CD4-positive, alpha-beta T cell (primary cell): ENCODE results near the gene CCDC200. TPM values are rescaled to one million over a fixed set of nuclear protein-coding genes. Genes with fewer than 3 reads are reported as not detected.

Experiments
- ATAC-seq: fragments of 200-7000 bp; cut with Tn5 transposase; one replicate; pipeline ENCODE4 v1.10.0; 2022; ENCODE audit warnings: mild to moderate bottlenecking; ENCODE audit not compliant: poor library complexity
- CTCF ChIA-PET: fragments of 350-600 bp; sonication (Branson Sonifier 250); formaldehyde crosslinking; loops from one replicate; lab custom pipeline; 2021; ENCODE audit warnings: antibody characterized with exemption, inconsistent platforms; lab: Charles Lee
- POLR2A ChIA-PET: fragments of 350-600 bp; sonication (Branson Sonifier 250); formaldehyde crosslinking; loops from one replicate; lab custom pipeline; 2021; ENCODE audit warnings: antibody characterized with exemption, inconsistent platforms; lab: Charles Lee
- DNase-seq, 14 experiments: peaks; one replicate each; pipeline ENCODE4 v3.0.0-alpha.2; 2013 to 2020; ENCODE audit warnings: mixed read lengths in 2 of 14
- H3K27ac ChIP-seq, 2 donors: one replicate each; pipeline versions ENCODE4 v1.5.1 to v1.7.0; 2013; ENCODE audit warnings: low read length in 2 of 2, low read depth in 1 of 2, mild to moderate bottlenecking in 1 of 2
- H3K27me3 ChIP-seq, 2 experiments: 1 replicate in 1 of 2; 2 replicates in 1 of 2; pipeline versions ENCODE4 v1.6.1 to v1.7.0; 2013; ENCODE audit warnings: low read length in 2 of 2, control low read depth in 1 of 2, mild to moderate bottlenecking in 1 of 2, moderate library complexity in 1 of 2; ENCODE audit not compliant: insufficient read depth in 2 of 2, control insufficient read depth in 1 of 2
- H3K36me3 ChIP-seq: one replicate; pipeline ENCODE4 v1.6.1; 2013; ENCODE audit warnings: low read length, control low read depth; ENCODE audit not compliant: insufficient read depth
- H3K4me1 ChIP-seq: one replicate; pipeline ENCODE4 v1.6.1; 2013; ENCODE audit warnings: low read length, control low read depth; ENCODE audit not compliant: insufficient read depth
- H3K4me3 ChIP-seq: one replicate; pipeline ENCODE4 v1.5.1; 2013; ENCODE audit warnings: mild to moderate bottlenecking, low read length, moderate library complexity
- H3K9me3 ChIP-seq, 2 experiments: 1 replicate in 1 of 2; 2 replicates in 1 of 2; pipeline versions ENCODE4 v1.6.1 to v1.7.0; 2013; ENCODE audit warnings: low read length in 2 of 2, mild to moderate bottlenecking in 2 of 2, control low read depth in 1 of 2, moderate library complexity in 1 of 2; ENCODE audit not compliant: control insufficient read depth in 1 of 2, insufficient read depth in 1 of 2
- H3K27ac Mint-ChIP-seq: one replicate; pipeline ENCODE4 v1.8.0; 2020; ENCODE audit warnings: mixed read lengths
- H3K27me3 Mint-ChIP-seq: one replicate; pipeline ENCODE4 v1.8.0; 2021; ENCODE audit warnings: mixed read lengths
- H3K36me3 Mint-ChIP-seq: one replicate; pipeline ENCODE4 v1.8.0; 2021; ENCODE audit warnings: low read depth, mixed read lengths
- H3K4me1 Mint-ChIP-seq: one replicate; pipeline ENCODE4 v1.8.0; 2021; ENCODE audit warnings: low read depth, mixed read lengths
- H3K4me3 Mint-ChIP-seq: one replicate; pipeline ENCODE4 v1.8.0; 2020; ENCODE audit warnings: mild to moderate bottlenecking, mixed read lengths
- H3K9me3 Mint-ChIP-seq: one replicate; pipeline ENCODE4 v1.8.0; 2020; ENCODE audit warnings: mixed read lengths
- intact Hi-C, 2 experiments: fragments of 100-400 bp; cut with DNase I in 1 of 2; cut with micrococcal nuclease in 1 of 2; formaldehyde crosslinking; loops; one replicate each; pipeline versions ENCODE4 v1.15.1 to v1.9.0; 2023 to 2025; cut with DNase I, micrococcal nuclease
- total RNA-seq, 174 experiments: library from RNA in 2 of 174; stranded (reverse) in 2 of 174; gene quantifications; one replicate each; pipeline ENCODE4 v1.2.3 and lab custom pipeline; 2021 to 2026
- TF ChIP-seq, protein P1 (sequence below): fragments of 200-600 bp; IDR thresholded peaks from one replicate; pipeline ENCODE4 v1.8.0; 2022; ENCODE audit warnings: antibody characterized with exemption, mild to moderate bottlenecking

The CCDC200 gene
- total RNA-seq, 2 experiments from 2014 or later: 0.47 to 1.0 TPM

DNA sequence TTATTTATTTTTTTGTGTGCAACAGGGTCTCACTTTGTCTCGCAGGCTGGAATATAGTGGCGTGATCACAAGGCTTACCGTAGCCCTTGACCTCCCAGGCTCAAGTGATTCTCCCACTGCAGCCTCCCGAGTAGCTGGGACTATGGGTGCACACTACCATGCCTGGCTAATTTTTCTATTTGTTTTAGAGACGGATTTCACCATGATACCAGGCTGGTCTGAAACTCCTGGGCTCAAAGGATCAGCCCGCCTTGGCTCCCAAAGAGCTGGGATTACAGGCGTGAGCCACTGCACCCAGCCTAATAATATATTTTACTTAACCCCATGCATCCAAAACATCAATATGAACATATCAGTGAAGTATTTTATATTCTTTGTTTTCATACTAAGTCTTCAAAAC lies 2.0 kb downstream of the CCDC200 start:
- no peak overlapping the region for H3K4me3 Mint-ChIP-seq
- no peaks in the 10 kb centered on the region for H3K4me1 Mint-ChIP-seq
- H3K9me3 Mint-ChIP-seq: no peaks in the 10 kb centered on the region
- no peak for ATAC-seq
- Histone ChIP-seq H3K4me1 (no peaks in the 10 kb centered on the region), H3K4me3 (no peak overlapping the region), H3K36me3 (peaks cover 8% of the 10 kb centered on the region), H3K27me3 (no peaks in the 10 kb centered on the region), H3K9me3 (no peaks in the 10 kb centered on the region), H3K27ac (no peak overlapping the region)
- no peak overlapping the region for H3K27ac Mint-ChIP-seq
- H3K36me3 Mint-ChIP-seq: peaks cover 7% of the 10 kb centered on the region
- no peaks in the 10 kb centered on the region for H3K27me3 Mint-ChIP-seq
- ChIA-PET POLR2A (interaction anchor here (1.4 kb wide), 1 partner anchor 89 kb away, joined by 4 read pairs; no protein-coding TSS in a partner anchor), CTCF (interaction anchor here (0.7 to 1.2 kb wide), 2 partner anchors 14 to 84 kb away, joined by 3 to 4 read pairs; partner anchors contain the start of gene TMEM106A)
- TF ChIP-seq, protein P1, sequence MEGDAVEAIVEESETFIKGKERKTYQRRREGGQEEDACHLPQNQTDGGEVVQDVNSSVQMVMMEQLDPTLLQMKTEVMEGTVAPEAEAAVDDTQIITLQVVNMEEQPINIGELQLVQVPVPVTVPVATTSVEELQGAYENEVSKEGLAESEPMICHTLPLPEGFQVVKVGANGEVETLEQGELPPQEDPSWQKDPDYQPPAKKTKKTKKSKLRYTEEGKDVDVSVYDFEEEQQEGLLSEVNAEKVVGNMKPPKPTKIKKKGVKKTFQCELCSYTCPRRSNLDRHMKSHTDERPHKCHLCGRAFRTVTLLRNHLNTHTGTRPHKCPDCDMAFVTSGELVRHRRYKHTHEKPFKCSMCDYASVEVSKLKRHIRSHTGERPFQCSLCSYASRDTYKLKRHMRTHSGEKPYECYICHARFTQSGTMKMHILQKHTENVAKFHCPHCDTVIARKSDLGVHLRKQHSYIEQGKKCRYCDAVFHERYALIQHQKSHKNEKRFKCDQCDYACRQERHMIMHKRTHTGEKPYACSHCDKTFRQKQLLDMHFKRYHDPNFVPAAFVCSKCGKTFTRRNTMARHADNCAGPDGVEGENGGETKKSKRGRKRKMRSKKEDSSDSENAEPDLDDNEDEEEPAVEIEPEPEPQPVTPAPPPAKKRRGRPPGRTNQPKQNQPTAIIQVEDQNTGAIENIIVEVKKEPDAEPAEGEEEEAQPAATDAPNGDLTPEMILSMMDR: no peak
- no peak for DNase-seq
- intact Hi-C loops: loop anchor here in 1 of 2 experiments (10.0 kb wide), 1 partner anchor 858 kb away; no protein-coding TSS in a partner anchor

DNA sequence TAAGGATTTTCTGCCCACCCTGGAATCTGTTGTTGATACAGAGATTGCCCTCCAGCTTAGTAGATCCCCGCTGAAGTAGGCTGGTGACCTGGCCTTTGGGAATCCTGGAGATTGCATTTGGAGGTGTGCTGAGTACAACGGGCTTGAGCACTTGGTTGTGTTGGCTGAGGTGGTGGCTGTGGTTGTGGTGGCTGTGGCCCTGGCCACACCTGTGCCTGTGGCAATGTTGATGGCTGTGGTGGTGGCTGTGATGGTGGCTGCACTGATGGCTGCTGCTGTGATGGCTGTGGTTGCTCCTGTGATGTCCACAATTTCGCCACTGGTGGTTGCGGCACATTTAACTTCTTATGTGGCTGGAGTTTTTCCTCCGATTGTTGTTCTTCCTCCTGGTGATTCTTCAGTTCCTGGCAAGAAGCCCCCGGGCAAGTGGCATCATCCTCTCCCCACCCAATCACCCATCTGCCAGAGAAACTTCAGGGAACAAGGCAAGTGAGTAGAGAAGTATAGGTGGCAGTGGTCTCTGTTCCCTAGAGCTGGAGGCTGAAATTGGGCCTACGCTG lies 4.2 kb downstream of the CCDC200 start:
- ChIA-PET POLR2A (no interaction called here), CTCF (no interaction called here)
- no peaks in the 10 kb centered on the region for H3K4me1 ChIP-seq
- intact Hi-C loops: loop anchor here in 1 of 2 experiments (10.0 kb wide), 1 partner anchor 861 kb away; no protein-coding TSS in a partner anchor
- no peaks in the 10 kb centered on the region for H3K9me3 Mint-ChIP-seq
- ATAC-seq: no peak
- no peak overlapping the region for H3K27ac ChIP-seq
- DNase-seq: no peak
- no peak overlapping the region for H3K27ac Mint-ChIP-seq
- H3K36me3 Mint-ChIP-seq: peaks cover 7% of the 10 kb centered on the region
- no peaks in the 10 kb centered on the region for H3K4me1 Mint-ChIP-seq
- peaks cover 8% of the 10 kb centered on the region for H3K36me3 ChIP-seq
- H3K9me3 ChIP-seq: no peaks in the 10 kb centered on the region
- H3K27me3 ChIP-seq: no peaks in the 10 kb centered on the region
- H3K4me3 ChIP-seq: no peak overlapping the region
- TF ChIP-seq, protein P1: no peak
- H3K4me3 Mint-ChIP-seq: no peak overlapping the region
- H3K27me3 Mint-ChIP-seq: no peaks in the 10 kb centered on the region

DNA sequence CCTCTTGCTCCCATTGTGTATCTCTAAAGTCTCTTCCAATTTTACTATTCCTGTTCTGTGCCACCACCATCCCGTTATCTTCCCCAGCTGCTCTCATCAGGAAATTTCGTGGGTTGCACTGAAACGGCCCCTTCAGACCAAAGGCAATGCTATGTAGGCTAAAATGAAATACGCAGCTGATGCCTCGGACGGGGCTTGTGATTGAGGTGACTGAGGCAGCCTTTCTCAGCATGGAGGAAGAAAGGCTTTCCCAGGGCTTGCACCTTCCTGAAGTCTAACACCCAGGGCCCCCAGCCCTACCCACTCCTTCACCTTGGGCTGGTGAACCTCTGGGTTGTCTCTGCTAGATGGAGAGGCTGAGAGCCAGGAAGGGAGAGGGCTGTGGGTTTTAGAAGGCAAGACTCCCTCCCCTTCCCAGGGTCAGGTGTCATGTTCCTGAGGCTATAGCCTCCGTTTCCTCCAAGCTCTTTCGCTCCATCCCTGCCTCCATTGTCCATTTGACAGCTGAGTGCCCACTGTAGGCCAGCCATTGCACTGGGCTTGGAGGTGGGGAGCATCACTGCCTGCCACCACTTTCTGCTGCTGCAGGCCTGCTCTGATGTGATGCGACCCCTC lies 7.8 kb downstream of the CCDC200 start:
- TF ChIP-seq, protein P1: no peak
- H3K4me1 ChIP-seq: peaks cover 7% of the 10 kb centered on the region
- DNase-seq: no peak
- peaks cover 18% of the 10 kb centered on the region for H3K36me3 ChIP-seq
- no peak overlapping the region for H3K27ac Mint-ChIP-seq
- H3K9me3 ChIP-seq: no peaks in the 10 kb centered on the region
- CTCF ChIA-PET: no interaction called here
- H3K27me3 ChIP-seq: no peaks in the 10 kb centered on the region
- no peak overlapping the region for H3K4me3 Mint-ChIP-seq
- no peaks in the 10 kb centered on the region for H3K9me3 Mint-ChIP-seq
- no peaks in the 10 kb centered on the region for H3K27me3 Mint-ChIP-seq
- peaks cover 24% of the 10 kb centered on the region for H3K36me3 Mint-ChIP-seq
- H3K4me3 ChIP-seq: no peak overlapping the region
- intact Hi-C loops: loop anchor here in 1 of 2 experiments (10.0 kb wide), 1 partner anchor 864 kb away; no protein-coding TSS in a partner anchor
- ATAC-seq: no peak
- no peak overlapping the region for H3K27ac ChIP-seq
- POLR2A ChIA-PET: interaction anchor here (1.9 kb wide), 1 partner anchor 95 kb away, joined by 8 read pairs; no protein-coding TSS in a partner anchor
- H3K4me1 Mint-ChIP-seq: peaks cover 16% of the 10 kb centered on the region
